Skeletal muscle cell (primary cell): ENCODE measurements around the gene ABR.

Experiments used
- DNase-seq: peaks from one replicate; pipeline ENCODE4 v3.0.0-alpha.2; 2010; ENCODE audit warnings: low read depth
- H3K4me3 ChIP-seq: 2 replicates; pipeline ENCODE4 v1.5.1; 2011; ENCODE audit warnings: low read depth, mild to moderate bottlenecking, control low read depth, low read length, moderate library complexity

ABR gene

DNA sequence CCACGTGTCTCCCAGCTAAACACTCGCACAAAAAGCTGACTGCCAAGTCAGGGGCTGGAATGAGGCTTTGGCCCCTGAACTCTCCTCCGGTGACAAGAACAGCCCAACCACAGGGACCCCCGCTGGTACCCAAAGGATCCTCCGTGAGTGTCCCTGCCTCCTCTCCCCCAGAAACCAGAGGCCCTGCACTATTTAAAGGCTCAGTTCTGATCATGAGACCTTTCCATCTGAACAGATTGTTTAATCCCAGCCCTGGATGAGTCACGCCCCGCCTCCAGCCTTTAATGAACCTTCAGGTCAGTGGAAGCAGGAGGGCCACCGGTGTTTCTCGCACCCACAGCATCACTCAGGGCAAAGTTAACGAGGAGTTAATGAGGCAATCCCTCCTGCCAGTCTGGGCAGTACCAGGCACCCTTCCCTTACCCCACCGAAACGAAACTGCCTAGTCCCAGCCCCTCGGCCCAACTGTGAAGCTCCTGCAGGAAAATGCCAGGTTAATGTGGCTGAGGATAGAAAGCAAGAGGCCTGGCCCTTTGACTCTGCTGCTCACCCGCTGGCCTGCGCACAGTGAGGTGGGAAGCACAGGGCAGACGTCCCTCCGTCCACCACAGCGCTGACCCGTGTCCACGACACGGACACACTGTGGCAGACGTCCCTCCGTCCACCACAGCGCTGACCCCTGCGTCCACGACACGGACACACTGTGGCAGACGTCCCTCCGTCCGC is 150.4 kb downstream of the ABR start:
- H3K4me3 ChIP-seq, result no peak overlapping the region
- no peak for DNase-seq

- no peak overlapping the region for H3K4me3 ChIP-seq
- DNase-seq, result no peak
These were observed 152.7 kb downstream of the ABR start for GRCh38 chr17:1027044-1027443.

DNA sequence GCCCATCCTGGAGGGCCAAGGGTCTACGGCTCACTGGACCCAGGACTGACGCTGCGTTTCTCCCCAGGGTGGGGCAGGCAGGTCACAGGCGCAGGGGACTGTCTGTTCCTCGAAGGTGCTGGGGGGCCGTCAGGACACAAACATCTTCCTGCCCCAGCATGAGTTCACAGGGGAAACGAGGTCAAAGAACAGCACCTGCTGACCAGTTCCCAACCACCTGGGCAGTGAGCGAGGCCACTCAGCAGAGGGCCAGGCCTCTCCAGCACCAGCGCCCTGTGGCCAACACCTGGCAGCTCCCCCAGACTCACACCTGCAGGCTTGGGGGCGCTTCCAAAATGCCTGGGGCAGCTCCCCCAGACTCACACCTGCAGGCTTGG is 153.2 kb downstream of the ABR start:
- no peak for DNase-seq
- no peak overlapping the region for H3K4me3 ChIP-seq

GRCh38 chr17:1025733-1026598 is 153.8 kb downstream of the ABR start:
- no peak for DNase-seq
- H3K4me3 ChIP-seq, result no peak overlapping the region

DNA sequence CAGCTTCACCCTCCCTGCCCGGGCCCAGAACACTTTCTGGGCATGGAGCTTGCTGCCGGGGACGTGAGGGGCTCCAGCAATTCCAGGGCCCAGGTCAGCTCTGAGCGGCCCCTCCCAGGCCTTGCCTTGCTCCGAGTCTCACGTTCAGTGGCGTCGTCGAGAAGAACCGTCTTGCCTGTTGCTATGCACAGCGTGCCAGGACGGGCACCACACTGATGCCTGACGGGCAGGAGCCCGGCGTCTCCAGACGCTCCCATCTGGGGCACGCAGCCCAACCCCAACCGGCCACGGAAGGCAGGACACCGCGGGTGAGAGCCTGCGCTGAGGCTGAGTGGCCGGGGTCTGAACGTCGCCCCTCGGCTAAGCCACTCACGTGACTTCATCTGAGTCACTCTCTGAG is 155.7 kb downstream of the ABR start:
- H3K4me3 ChIP-seq, result no peak overlapping the region
- no peak for DNase-seq

DNA sequence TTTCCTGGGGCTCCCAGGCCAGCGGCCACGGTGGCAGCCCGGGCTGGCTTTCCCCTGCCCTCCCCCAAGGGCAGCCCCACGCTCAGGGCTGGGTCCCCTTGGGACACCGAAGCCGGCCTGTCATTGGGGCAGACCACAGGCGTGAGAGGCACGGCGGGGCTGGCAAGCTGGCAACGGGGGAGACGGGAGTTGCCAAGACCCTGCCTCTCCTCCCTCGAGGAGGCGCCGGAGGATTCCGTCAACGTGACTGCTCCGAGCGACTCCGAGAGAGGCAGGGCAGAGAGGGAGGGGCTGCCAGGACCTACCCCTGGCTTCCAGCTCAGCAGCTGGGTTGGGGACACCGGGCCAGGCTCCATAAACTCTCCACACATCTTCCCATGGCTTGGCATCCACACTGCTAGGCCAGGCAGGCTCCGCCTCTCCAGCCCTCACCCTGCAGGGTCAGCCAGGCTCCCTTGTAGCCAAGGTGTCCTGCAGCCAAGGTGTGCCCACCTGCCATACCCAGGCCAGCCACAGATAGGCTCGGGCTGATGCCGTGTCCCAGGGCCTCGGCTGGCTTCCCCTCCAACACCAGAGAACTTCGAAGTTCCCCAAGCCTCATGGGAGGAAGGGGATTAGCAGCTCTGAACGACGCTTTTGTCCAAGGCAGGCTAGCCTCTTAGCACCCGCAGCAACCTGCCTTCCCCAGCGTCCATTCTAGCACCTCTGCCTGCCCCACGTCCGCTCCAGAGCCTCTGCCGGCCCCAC is 157.3 kb downstream of the ABR start:
- no peak for DNase-seq
- no peak overlapping the region for H3K4me3 ChIP-seq

DNA sequence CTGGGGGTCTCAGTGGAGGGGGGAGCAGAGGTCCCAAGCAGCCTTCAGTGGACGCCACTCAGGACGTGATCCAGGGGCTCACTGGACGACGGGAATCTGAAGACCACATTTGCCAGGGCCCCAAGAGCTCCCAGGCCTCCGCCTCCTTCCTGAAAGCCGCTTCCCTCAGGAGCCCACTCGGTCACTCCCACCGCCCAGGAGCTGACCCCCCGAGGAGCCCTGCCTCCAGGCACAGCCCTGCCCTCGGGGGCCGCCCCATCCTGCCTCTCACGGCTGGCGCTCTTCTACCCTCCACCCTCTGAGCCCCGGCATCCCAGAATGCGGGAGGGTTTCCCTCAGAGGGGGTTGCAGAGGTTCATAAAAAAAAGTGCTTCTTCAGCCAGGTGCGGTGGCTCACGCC is 158.6 kb downstream of the ABR start:
- no peak for DNase-seq
- H3K4me3 ChIP-seq, result no peak overlapping the region

- DNase-seq, result no peak
- no peak overlapping the region for H3K4me3 ChIP-seq
These were observed 160.3 kb downstream of the ABR start for GRCh38 chr17:1019451-1019850.

- no peak for DNase-seq
- H3K4me3 ChIP-seq, result no peak overlapping the region
These were observed 161.2 kb downstream of the ABR start for GRCh38 chr17:1018547-1018946.

DNA sequence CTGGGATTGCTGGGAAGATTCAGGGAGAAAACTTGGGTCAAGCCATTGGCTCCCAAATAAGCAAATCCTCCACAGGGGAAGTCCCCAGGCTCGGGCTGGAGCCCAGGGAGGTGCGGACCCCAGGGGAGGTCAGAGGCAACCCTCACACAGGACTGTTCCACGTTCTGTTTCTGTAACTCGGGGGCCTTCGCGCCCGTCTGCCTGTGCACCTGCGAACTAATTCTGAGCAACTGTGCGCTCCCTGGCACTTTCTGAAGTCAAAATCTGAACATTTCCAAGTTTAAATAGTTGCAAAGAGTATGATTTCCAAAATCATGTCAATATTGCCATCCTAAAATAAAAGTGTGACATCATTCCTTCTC is 166.1 kb downstream of the ABR start:
- no peak overlapping the region for H3K4me3 ChIP-seq
- DNase-seq, result no peak

DNA sequence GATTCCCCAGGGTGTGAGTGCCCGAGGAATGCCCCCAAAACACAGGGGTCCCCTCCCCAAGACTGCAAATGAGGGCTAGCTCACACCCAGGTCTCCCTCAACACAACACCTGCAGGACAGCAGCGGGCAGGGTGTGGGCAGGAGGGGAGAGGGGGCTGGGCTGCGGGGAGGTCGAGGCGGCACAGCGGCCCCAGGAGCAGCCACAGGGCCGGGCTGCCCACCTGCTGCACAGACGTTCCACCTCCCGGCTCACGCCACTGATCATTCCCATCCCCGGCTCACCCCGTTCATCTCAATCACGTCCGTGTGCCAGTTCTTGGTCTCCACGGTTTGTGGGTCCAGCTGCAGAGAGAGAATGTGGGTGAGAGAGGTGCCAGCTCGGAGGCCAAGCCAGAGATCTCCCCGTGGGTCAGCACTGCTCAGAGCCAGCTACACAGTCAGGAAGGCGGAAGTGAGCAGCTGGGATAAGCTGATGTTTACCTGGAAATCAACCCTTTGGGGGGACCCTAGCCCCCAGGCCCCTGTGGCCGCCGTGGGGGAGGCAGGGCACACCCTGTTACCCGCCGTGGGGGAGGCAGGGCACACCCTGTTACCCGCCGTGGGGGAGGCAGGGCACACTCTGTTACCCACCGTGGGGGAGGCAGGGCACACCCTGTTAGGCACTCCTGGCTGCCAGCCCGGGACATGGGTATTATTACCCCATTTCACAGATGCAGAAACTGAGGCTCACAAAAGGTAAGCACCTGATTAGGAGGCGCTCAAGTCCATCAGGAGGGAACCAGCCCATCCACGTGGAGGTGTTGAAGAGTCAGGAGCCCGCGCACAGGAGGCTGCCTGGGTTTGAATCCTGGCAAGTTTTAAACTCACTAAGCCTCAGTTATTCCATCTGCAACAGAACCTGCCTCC is 166.7 kb downstream of the ABR start:
- no peak for DNase-seq
- no peak overlapping the region for H3K4me3 ChIP-seq

GRCh38 chr17:1011760-1012735 is 167.7 kb downstream of the ABR start:
- no peak overlapping the region for H3K4me3 ChIP-seq
- no peak for DNase-seq

DNA sequence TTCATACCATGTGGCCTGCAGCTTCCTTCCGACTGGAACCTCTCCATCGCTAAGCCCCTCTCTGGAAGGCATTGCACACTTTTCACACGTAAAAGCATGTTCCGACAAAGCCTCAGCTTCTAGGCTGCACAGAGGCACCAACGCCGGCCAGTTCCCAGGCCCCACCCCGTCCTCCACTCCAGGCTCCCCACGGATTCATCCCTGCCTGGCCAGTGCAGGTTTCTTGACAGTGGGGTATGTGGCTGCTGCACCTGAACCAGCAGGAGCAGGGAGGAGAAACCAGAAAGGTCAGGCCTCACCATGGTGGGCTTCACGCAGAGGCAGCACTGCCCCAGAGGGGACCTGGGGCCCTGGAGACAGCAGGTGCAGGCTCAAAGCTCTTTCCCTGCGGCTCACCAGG is 168.6 kb downstream of the ABR start:
- DNase-seq, result no peak
- H3K4me3 ChIP-seq, result no peak overlapping the region

- no peak for DNase-seq
- no peak overlapping the region for H3K4me3 ChIP-seq
These were observed 169.2 kb downstream of the ABR start for GRCh38 chr17:1010586-1010985.

DNA sequence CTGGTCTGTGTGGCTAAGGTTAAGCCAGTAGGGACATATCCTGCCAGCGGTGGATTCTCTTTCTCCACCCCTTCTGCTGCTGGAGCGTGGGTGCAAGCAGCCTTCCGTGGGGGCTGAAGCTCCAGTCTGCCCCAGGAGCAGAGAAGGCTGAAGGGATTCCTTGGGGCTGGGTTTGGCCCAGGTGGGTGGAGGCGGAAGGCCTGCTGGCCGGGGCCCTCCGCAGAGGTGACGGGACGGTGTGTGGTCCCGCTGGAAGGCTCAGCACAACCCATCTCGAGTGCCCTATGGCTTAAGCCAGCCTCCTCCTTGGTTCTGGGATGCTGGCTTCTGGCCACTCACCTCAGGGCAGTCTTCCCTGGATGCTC is 169.7 kb downstream of the ABR start:
- no peak for DNase-seq
- no peak overlapping the region for H3K4me3 ChIP-seq

- no peak for DNase-seq
- H3K4me3 ChIP-seq, result no peak overlapping the region
These were observed 170.3 kb downstream of the ABR start for GRCh38 chr17:1009229-1010085.

DNA sequence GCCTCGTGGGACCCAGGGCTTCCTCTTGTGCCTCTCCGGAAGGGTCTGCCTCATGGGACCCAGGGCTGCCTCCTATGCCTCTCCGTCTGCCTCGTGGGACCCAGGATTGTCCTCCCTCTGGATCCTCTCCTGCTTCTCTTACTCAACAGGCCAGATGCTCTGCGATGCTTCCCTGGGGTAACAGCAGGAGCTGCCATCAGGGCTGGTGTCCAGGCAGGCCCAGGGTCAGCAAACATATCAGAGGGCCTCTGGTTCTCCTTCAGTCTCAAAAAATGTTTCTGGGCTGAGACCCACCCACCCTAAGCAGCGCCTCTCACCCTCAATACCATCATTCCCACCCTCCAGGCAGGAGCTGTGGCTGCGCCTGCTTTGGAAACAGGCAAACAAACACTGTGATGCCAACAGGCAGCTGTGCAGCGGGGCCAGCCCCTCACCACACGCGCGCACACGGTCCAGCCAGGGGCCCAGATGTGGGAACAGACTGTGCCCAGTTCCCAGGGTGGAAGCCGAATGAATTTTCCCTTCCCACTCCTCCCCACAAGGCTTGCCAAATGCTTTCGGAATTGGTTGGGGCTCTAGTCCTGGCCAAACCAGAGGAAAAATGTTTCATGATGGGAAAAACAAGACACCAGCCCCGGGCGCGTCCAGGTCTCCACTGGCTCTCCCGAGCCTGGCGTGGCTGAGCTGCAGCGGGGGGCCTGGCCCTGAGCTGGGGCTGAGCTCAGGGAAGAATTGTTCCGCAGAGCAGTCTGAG is 171.6 kb downstream of the ABR start:
- H3K4me3 ChIP-seq, result no peak overlapping the region
- DNase-seq, result no peak
